Mucosa of stomach (tissue), 1 donor: ENCODE measurements around the gene STPG1.

Source experiments
- H3K27me3 ChIP-seq: one replicate; pipeline ENCODE4 v1.7.0; 2013; ENCODE audit warnings: mild to moderate bottlenecking, low read length; ENCODE audit not compliant: control insufficient read depth, insufficient read depth
- H3K36me3 ChIP-seq: one replicate; pipeline ENCODE4 v1.7.0; 2013; ENCODE audit warnings: low read length; ENCODE audit not compliant: control insufficient read depth, insufficient read depth
- H3K4me1 ChIP-seq: one replicate; pipeline ENCODE4 v1.7.0; 2013; ENCODE audit warnings: mild to moderate bottlenecking, low read length; ENCODE audit not compliant: control insufficient read depth, insufficient read depth
- H3K4me3 ChIP-seq: one replicate; pipeline ENCODE4 v1.7.0; 2013; ENCODE audit warnings: low read length
- H3K9ac ChIP-seq: one replicate; pipeline ENCODE4 v1.7.0; 2013; ENCODE audit warnings: mild to moderate bottlenecking, low read length, moderate library complexity
- H3K9me3 ChIP-seq: one replicate; pipeline ENCODE4 v1.7.0; 2013; ENCODE audit warnings: mild to moderate bottlenecking, low read length, moderate library complexity; ENCODE audit not compliant: control insufficient read depth
- donor health status: Pancreatic carcinoma.

STPG1 gene

GRCh38 chr1:24411963-24412362, 1.6 kb downstream of the STPG1 start:
- Histone ChIP-seq H3K4me3 (no peak overlapping the region), H3K9ac (no peak overlapping the region), H3K4me1 (peaks cover 12% of the 10 kb centered on the region)

GRCh38 chr1:24410750-24411149, 2.8 kb downstream of the STPG1 start:
- no peaks in the 10 kb centered on the region for H3K9me3 ChIP-seq
- no peak overlapping the region for H3K4me3 ChIP-seq
- H3K9ac ChIP-seq, result no peak overlapping the region
- H3K27me3 ChIP-seq, result no peaks in the 10 kb centered on the region
- no peaks in the 10 kb centered on the region for H3K36me3 ChIP-seq
- peaks cover 6% of the 10 kb centered on the region for H3K4me1 ChIP-seq

More at GRCh38 chr1:24411963-24412362, 1.6 kb downstream of the STPG1 start:
- no peaks in the 10 kb centered on the region for H3K9me3 ChIP-seq
- no peaks in the 10 kb centered on the region for H3K27me3 ChIP-seq
- no peaks in the 10 kb centered on the region for H3K36me3 ChIP-seq

GRCh38 chr1:24409535-24409934, 4.0 kb downstream of the STPG1 start:
- Histone ChIP-seq H3K27me3 (no peaks in the 10 kb centered on the region), H3K9ac (no peak overlapping the region), H3K9me3 (no peaks in the 10 kb centered on the region), H3K4me1 (no peaks in the 10 kb centered on the region), H3K36me3 (no peaks in the 10 kb centered on the region), H3K4me3 (no peak overlapping the region)

DNA sequence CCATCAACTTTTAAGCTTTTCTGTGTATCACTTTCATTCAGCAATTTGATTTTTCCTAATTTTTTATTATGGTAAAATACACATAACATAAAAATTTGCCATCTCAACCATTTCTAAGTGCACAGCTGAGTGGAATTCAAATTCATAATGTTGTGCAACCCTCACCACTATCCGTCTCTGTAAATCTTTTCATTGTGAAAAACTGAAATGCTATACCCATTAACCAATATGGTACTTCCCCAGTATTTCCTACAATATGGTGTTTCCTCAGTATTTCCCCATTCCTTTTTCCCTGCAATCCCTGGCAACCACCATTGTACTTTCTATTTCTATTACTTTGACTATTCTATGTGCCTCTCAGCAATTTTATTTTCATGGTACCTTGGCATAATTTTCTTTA, 6.8 kb downstream of the STPG1 start:
- H3K4me1 ChIP-seq, result no peaks in the 10 kb centered on the region
- H3K27me3 ChIP-seq, result no peaks in the 10 kb centered on the region

GRCh38 chr1:24403806-24404205, 9.8 kb downstream of the STPG1 start:
- no peaks in the 10 kb centered on the region for H3K9me3 ChIP-seq
- H3K36me3 ChIP-seq, result no peaks in the 10 kb centered on the region
- no peaks in the 10 kb centered on the region for H3K27me3 ChIP-seq
- H3K9ac ChIP-seq, result no peak overlapping the region
- peaks cover 8% of the 10 kb centered on the region for H3K4me1 ChIP-seq
- H3K4me3 ChIP-seq, result no peak overlapping the region

More for the DNA sequence above, 6.8 kb downstream of the STPG1 start:
- Histone ChIP-seq H3K36me3 (no peaks in the 10 kb centered on the region), H3K9ac (no peak overlapping the region), H3K4me3 (no peak overlapping the region), H3K9me3 (no peaks in the 10 kb centered on the region)

DNA sequence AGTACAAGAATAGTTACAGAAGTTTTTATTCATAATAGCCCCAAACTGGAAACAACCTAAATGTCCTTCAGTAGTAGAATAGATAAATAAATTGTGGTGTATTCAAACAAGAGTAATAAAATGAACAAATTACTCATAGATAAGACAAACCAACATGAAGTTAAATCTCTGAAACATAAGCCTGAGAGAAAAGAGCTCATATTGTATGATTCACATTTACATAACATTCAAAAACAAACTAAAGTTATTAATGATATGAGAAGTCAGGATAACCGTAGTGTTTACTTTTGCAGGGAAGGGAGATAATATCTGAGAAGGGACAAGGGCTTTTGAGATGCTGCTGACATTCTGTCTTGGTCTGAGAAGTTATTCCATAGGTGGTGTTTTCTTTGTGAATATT, 13.5 kb downstream of the STPG1 start:
- H3K4me3 ChIP-seq, result no peak overlapping the region
- H3K27me3 ChIP-seq, result no peaks in the 10 kb centered on the region
- H3K9ac ChIP-seq, result no peak overlapping the region
- no peaks in the 10 kb centered on the region for H3K36me3 ChIP-seq
- H3K9me3 ChIP-seq, result no peaks in the 10 kb centered on the region
- H3K4me1 ChIP-seq, result peaks cover 8% of the 10 kb centered on the region

DNA sequence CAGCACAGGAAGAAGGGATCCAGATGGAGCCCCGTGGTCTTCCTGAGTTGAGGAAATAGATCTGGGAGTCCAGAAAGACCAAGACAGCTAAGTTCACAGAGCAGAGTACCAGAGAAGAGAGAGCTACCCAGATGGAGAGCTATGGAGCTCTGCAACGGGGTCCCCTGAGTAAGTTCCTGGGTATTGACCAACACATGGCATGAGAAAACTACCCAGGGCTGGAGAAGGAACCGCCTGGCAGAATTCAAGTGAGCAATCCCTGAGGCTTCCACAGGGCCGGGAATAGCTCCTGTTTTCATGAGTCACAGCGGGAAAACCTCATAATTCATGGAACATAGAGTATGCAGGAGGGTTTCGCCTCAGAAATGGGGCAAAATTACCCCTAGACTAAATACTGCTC, 19.7 kb downstream of the STPG1 start:
- Histone ChIP-seq H3K36me3 (no peaks in the 10 kb centered on the region), H3K9ac (no peak overlapping the region), H3K4me3 (no peak overlapping the region), H3K4me1 (peaks cover 14% of the 10 kb centered on the region), H3K9me3 (no peaks in the 10 kb centered on the region), H3K27me3 (no peaks in the 10 kb centered on the region)

DNA sequence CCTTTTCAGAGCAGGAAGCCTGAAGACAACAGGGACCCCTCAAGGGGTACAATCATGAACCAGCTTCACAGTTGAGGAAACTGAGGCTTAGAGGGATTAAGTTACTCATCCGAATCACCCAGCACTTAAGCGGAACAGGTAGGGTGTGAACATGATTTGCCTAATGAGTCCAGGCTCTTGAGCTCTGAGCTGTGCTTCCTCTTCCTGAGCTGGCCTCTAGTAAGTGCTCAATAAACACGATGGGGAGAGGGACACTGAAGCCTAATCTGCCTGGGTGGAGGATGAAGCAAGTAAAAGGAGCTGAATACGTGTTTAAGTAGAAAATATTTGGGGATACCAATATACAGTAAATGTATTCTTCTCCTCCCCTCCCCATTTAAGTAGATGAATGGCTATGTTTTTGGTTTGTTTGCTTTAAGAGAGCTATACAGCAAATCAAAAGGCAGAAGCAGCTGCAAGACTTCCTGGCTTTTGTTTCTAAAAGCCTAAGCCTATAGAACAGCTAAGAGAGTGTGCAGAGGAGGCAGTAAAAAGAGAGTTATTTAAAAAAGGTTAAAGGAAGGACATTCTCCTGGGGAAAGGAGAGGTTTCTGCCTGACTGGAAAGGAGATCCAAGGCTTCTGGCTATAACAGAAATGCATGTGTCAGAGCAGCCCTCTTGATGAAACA, 20.5 kb downstream of the STPG1 start:
- H3K27me3 ChIP-seq, result no peaks in the 10 kb centered on the region
- no peaks in the 10 kb centered on the region for H3K36me3 ChIP-seq
- no peaks in the 10 kb centered on the region for H3K9me3 ChIP-seq
- H3K4me1 ChIP-seq, result peaks cover 14% of the 10 kb centered on the region
- H3K9ac ChIP-seq, result no peak overlapping the region
- H3K4me3 ChIP-seq, result no peak overlapping the region

DNA sequence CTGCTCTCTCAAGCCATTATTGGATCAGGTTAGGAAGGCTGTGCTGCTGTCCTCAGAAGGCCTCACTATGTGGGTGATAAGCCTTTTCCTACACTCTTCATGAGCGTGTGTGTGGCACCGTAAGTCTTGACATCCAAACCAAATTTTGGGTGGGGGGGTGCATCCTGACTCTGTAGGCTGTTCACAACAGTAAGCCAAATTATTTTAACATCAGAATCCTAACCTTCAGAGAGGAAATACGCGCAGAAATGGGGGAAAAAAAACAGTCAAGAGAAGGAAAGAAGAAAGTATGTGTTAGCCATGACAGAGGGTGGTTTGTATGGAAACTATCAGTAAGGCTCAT, 21.0 kb downstream of the STPG1 start:
- H3K9ac ChIP-seq, result no peak overlapping the region
- H3K4me1 ChIP-seq, result peaks cover 14% of the 10 kb centered on the region
- H3K36me3 ChIP-seq, result no peaks in the 10 kb centered on the region
- H3K27me3 ChIP-seq, result no peaks in the 10 kb centered on the region
- no peaks in the 10 kb centered on the region for H3K9me3 ChIP-seq
- H3K4me3 ChIP-seq, result no peak overlapping the region

GRCh38 chr1:24391882-24392603, 21.5 kb downstream of the STPG1 start:
- peaks cover 14% of the 10 kb centered on the region for H3K4me1 ChIP-seq
- no peaks in the 10 kb centered on the region for H3K9me3 ChIP-seq
- no peaks in the 10 kb centered on the region for H3K36me3 ChIP-seq
- H3K9ac ChIP-seq, result no peak overlapping the region
- no peak overlapping the region for H3K4me3 ChIP-seq
- no peaks in the 10 kb centered on the region for H3K27me3 ChIP-seq

DNA sequence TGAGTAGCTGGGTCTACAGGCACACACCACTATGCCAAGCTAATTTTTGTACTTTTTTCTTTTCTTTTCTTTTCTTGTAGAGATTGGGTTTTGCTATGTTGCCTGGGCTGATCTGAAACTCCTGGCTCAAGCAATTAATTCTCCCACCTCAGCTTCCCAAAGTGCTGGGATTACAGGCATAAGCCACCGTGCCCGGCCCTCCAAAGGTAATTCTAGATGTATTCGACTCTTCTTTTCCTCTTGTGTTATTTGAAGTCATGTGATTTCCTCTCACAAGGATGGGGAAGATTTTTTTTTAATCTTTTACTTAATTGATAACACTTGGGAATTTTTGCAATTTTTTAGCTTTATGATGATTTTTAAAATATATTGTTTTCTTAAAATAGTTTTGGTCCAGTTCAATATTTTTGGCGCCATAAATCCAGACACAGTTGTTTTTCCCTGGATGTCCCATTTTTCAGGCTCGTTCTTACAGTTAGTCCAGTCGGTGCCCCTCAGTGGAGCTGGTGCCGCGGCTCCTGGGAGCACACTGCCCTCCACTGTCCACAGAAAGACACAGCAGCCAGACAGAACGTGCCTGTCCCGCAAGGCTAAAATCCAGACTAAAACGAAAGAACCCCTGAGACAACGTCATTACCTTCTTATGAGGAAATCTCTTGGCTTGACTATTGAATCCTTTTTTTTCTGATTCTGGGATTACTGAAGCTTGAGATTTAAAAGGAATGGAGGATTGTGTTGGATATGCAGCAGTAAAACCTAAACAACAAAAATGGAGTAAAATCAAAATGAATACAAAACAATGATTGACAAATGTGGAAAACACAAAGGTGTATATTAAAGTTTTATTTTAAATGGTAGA, 22.4 kb downstream of the STPG1 start:
- H3K27me3 ChIP-seq, result no peaks in the 10 kb centered on the region
- no peaks in the 10 kb centered on the region for H3K36me3 ChIP-seq
- H3K9me3 ChIP-seq, result no peaks in the 10 kb centered on the region
- H3K4me1 ChIP-seq, result peaks cover 15% of the 10 kb centered on the region
- H3K9ac ChIP-seq, result no peak overlapping the region
- no peak overlapping the region for H3K4me3 ChIP-seq

DNA sequence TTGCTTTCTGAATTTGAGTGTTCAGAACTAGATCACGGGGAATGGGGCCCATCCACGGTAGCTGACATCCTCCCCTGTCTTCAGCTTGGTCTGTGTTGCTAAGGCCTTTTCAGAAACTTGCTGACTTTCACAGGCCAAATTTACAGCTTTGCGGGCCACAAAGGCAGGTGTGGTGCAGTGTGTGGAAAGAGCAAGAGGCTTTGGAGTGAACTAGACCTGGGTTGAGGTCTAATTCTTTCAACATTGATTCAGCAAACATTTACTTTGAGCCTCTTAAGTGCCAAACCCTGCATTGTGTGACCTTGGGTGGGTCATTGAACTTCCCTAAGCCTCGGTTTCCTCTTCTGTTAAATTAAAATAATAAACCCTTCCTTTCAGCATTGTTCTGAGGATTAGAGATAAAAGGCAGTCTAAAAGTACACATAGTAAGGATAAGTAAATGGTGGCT, 24.3 kb downstream of the STPG1 start:
- Histone ChIP-seq H3K9me3 (no peaks in the 10 kb centered on the region), H3K27me3 (no peaks in the 10 kb centered on the region), H3K9ac (no peak overlapping the region), H3K4me3 (no peak overlapping the region), H3K4me1 (peaks cover 32% of the 10 kb centered on the region), H3K36me3 (no peaks in the 10 kb centered on the region)
